RWPE2 (cell line): ENCODE data around the gene RGS16.

ENCODE experiments used
- ATAC-seq: fragments of 200-7000 bp; cut with Tn5 transposase; 3 replicates; pipeline ENCODE4 v1.9.1; 2021; ENCODE audit warnings: low read depth
- DNase-seq: peaks from one replicate; pipeline ENCODE4 v3.0.0-alpha.2; 2020; ENCODE audit warnings: low spot score
- H3K27ac ChIP-seq: fragments of 450-650 bp; 2 replicates; pipeline ENCODE4 v1.5.1; 2017; ENCODE audit warnings: mild to moderate bottlenecking; ENCODE audit not compliant: poor library complexity, severe bottlenecking
- H3K27me3 ChIP-seq: fragments of 250-450 bp; sonication (Bioruptor Pico); 2 replicates; pipeline ENCODE4 v1.5.1; 2021; ENCODE audit warnings: mild to moderate bottlenecking, moderate library complexity; ENCODE audit not compliant: insufficient read depth, poor library complexity, severe bottlenecking
- H3K36me3 ChIP-seq: fragments of 250-450 bp; sonication (Bioruptor Pico); 2 replicates; pipeline ENCODE4 v1.5.1; 2020; ENCODE audit warnings: low read depth, mild to moderate bottlenecking, moderate library complexity
- H3K4me1 ChIP-seq: fragments of 250-450 bp; sonication (Bioruptor Pico); 2 replicates; pipeline ENCODE4 v1.5.1; 2021; ENCODE audit warnings: mild to moderate bottlenecking, moderate library complexity; ENCODE audit not compliant: insufficient read depth, poor library complexity, severe bottlenecking
- H3K4me3 ChIP-seq: fragments of 250-450 bp; sonication (Bioruptor Pico); 2 replicates; pipeline ENCODE4 v1.5.1; 2021; ENCODE audit warnings: mild to moderate bottlenecking, moderate library complexity; ENCODE audit not compliant: severe bottlenecking
- H3K9me3 ChIP-seq: fragments of 250-450 bp; sonication (Bioruptor Pico); 2 replicates; pipeline ENCODE4 v1.5.1; 2021; ENCODE audit warnings: mild to moderate bottlenecking, moderate library complexity; ENCODE audit not compliant: severe bottlenecking
- TF ChIP-seq, protein P1 (sequence below): fragments of 450-650 bp; IDR thresholded peaks from one replicate; pipeline ENCODE4 v1.5.1; 2017; ENCODE audit warnings: mild to moderate bottlenecking, moderate library complexity; ENCODE audit not compliant: poor library complexity, severe bottlenecking

RGS16 gene

GRCh38 chr1:182589931-182590330 lies 14.3 kb downstream of the RGS16 start:
- Histone ChIP-seq H3K4me1 (no peaks in the 10 kb centered on the region), H3K4me3 (no peak overlapping the region), H3K27me3 (no peaks in the 10 kb centered on the region), H3K27ac (no peak overlapping the region), H3K36me3 (no peaks in the 10 kb centered on the region), H3K9me3 (no peaks in the 10 kb centered on the region)
- DNase-seq (no peak), ATAC-seq (no peak)
- TF ChIP-seq, protein P1, sequence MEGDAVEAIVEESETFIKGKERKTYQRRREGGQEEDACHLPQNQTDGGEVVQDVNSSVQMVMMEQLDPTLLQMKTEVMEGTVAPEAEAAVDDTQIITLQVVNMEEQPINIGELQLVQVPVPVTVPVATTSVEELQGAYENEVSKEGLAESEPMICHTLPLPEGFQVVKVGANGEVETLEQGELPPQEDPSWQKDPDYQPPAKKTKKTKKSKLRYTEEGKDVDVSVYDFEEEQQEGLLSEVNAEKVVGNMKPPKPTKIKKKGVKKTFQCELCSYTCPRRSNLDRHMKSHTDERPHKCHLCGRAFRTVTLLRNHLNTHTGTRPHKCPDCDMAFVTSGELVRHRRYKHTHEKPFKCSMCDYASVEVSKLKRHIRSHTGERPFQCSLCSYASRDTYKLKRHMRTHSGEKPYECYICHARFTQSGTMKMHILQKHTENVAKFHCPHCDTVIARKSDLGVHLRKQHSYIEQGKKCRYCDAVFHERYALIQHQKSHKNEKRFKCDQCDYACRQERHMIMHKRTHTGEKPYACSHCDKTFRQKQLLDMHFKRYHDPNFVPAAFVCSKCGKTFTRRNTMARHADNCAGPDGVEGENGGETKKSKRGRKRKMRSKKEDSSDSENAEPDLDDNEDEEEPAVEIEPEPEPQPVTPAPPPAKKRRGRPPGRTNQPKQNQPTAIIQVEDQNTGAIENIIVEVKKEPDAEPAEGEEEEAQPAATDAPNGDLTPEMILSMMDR, result no peak

DNA sequence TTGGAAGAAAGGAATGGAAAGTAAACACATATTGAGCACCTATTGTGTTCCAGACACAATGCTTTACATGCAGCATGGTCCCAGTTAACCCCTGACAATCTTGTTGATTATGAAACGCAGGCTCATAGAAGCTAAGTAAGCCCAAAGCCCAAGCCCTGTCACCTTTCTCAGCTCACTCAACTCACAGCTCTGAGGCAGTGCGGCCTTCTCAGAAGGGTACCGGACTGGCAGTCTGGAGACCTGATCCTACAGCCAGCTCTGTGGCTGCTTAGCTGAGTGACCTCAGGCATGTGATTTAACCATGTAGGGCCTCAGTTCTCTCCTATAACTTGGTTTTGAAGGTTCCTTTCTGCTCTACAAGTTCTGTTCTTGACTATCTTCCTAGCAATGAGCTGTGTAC lies 14.7 kb downstream of the RGS16 start:
- no peaks in the 10 kb centered on the region for H3K36me3 ChIP-seq
- DNase-seq (no peak), ATAC-seq (no peak)
- peak overlapping the region; percentile 64 for H3K27ac ChIP-seq
- no peaks in the 10 kb centered on the region for H3K9me3 ChIP-seq
- no peak overlapping the region for H3K4me3 ChIP-seq
- H3K27me3 ChIP-seq, result no peaks in the 10 kb centered on the region
- TF ChIP-seq, protein P1, result no peak
- H3K4me1 ChIP-seq, result no peaks in the 10 kb centered on the region

- no peaks in the 10 kb centered on the region for H3K36me3 ChIP-seq
- peak within 1 kb of the TSS; percentile 64 for H3K27ac ChIP-seq
- H3K4me3 ChIP-seq, result peak within 1 kb of the TSS; percentile 40
- no peak for DNase-seq
- no peaks in the 10 kb centered on the region for H3K9me3 ChIP-seq
- peak; percentile 93 for ATAC-seq
- H3K27me3 ChIP-seq, result no peaks in the 10 kb centered on the region
- TF ChIP-seq, protein P1, result no peak
- no peaks in the 10 kb centered on the region for H3K4me1 ChIP-seq
These were observed 15.4 kb downstream of the RGS16 start, which contains the start of gene RNASEL for GRCh38 chr1:182588500-182589396. RNASEL (minus strand) TSS chr1:182589256; CDS start chr1:182586806, 2,450 bp downstream.

- ATAC-seq (no peak), DNase-seq (no peak)
- H3K4me3 ChIP-seq, result peak overlapping the region; percentile 40
- peak overlapping the region; percentile 64 for H3K27ac ChIP-seq
- TF ChIP-seq, protein P1, result no peak
- no peaks in the 10 kb centered on the region for H3K27me3 ChIP-seq
- no peaks in the 10 kb centered on the region for H3K36me3 ChIP-seq
- H3K9me3 ChIP-seq, result no peaks in the 10 kb centered on the region
- no peaks in the 10 kb centered on the region for H3K4me1 ChIP-seq
These were observed 16.3 kb downstream of the RGS16 start for GRCh38 chr1:182587666-182588499.
